Transverse colon (tissue), 4 donors: ENCODE data around the gene AOPEP.

Source experiments
- POLR2A ChIP-seq: fragments of 450-650 bp; IDR thresholded peaks from one replicate; pipeline ENCODE4 v1.6.1; 2016; ENCODE audit warnings: antibody characterized with exemption, mild to moderate bottlenecking, moderate library complexity
- POLR2AphosphoS5 ChIP-seq, 3 donors: sonication (generic); formaldehyde crosslinking; IDR thresholded peaks; one replicate each; pipeline ENCODE4 v1.6.1; 2016; ENCODE audit warnings: antibody characterized with exemption in 3 of 3
- TF ChIP-seq, protein P1 (sequence below), 5 experiments: fragments of 200-600 bp in 3 of 5; fragments of 450-650 bp in 2 of 5; sonication (generic) in 3 of 5; IDR thresholded peaks; 1 replicate in 2 of 5; 2 replicates in 3 of 5; pipeline ENCODE4 v1.5.1; 2016 to 2017; ENCODE audit warnings: antibody characterized with exemption in 5 of 5, inconsistent platforms in 3 of 5, mild to moderate bottlenecking in 2 of 5, moderate library complexity in 1 of 5

DNA sequence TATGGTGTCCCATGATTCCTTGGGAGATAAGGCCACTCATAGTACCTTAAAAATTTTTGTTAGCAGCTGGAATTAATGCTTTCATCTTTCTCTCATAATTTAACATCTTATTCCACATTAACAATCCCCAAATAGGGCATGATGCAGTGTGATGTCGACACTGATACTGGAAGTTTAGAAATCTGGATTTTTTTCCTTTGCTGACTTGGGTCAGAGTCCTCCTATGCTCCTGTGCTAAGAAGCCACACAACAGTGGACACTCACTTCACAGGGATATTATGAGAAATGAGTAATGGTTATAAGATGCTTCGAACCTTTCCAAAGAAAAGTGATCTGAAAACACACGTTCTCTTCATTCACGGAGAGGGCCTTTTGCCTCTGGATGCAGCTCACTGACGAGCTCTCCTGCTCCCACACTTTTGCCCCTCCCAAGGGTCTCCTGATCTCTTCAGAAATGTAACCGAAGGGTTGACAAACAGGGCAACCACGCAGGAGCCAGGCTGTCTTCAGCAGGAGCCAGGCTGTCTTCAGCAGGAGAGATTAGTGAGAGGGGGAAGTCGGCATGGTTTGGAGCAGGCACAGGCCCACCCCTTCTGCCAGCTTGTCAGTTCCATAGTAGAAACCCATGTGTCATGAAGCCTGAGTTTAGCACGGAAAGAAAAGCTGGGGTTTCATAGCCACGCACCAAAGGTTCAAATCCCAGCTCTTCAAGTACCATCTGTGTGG, 247.8 kb downstream of the AOPEP start:
- TF ChIP-seq POLR2AphosphoS5 (IDR thresholded peaks at IDR 0.05) (no peak), POLR2A (no peak)
- TF ChIP-seq, protein P1, sequence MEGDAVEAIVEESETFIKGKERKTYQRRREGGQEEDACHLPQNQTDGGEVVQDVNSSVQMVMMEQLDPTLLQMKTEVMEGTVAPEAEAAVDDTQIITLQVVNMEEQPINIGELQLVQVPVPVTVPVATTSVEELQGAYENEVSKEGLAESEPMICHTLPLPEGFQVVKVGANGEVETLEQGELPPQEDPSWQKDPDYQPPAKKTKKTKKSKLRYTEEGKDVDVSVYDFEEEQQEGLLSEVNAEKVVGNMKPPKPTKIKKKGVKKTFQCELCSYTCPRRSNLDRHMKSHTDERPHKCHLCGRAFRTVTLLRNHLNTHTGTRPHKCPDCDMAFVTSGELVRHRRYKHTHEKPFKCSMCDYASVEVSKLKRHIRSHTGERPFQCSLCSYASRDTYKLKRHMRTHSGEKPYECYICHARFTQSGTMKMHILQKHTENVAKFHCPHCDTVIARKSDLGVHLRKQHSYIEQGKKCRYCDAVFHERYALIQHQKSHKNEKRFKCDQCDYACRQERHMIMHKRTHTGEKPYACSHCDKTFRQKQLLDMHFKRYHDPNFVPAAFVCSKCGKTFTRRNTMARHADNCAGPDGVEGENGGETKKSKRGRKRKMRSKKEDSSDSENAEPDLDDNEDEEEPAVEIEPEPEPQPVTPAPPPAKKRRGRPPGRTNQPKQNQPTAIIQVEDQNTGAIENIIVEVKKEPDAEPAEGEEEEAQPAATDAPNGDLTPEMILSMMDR (IDR thresholded peaks at IDR 0.05): no peak
